Measurements from ENCODE around the gene TMEM43.

DNA sequence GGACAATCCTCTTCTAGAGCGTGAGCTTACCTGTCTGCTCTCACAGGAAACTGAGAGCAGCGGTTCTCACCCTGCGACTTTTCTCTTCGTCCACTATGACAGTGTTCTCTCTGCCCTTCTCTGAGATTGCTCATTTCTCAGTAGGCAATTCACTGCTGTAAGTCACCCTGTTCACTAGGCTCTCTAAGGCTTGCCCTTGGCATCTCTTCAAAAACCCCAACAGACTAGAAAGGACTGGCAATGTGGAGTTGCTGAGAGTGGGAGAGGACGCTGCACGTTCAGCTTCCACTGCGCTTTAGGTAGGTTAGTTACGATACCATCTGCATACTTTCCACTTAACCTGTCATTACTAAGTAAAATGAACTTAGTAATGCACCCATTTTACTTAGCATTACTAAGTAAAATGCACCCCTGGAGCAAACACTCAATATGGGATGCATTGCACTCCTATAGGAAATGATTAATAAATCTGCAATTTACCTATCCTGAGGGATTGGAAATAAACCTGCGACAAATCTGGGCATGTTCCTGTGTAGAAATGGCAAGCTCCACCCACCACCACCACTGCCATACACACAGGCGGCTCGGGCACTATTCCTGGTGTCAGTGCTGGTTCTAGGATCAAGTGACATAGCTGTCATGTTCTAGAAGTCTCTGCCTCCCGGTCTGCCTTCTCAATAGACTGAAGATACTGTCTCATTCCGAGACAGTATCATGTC is 32.1 kb downstream of the TMEM43 start:
- TF ChIP-seq, protein P1, sequence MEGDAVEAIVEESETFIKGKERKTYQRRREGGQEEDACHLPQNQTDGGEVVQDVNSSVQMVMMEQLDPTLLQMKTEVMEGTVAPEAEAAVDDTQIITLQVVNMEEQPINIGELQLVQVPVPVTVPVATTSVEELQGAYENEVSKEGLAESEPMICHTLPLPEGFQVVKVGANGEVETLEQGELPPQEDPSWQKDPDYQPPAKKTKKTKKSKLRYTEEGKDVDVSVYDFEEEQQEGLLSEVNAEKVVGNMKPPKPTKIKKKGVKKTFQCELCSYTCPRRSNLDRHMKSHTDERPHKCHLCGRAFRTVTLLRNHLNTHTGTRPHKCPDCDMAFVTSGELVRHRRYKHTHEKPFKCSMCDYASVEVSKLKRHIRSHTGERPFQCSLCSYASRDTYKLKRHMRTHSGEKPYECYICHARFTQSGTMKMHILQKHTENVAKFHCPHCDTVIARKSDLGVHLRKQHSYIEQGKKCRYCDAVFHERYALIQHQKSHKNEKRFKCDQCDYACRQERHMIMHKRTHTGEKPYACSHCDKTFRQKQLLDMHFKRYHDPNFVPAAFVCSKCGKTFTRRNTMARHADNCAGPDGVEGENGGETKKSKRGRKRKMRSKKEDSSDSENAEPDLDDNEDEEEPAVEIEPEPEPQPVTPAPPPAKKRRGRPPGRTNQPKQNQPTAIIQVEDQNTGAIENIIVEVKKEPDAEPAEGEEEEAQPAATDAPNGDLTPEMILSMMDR (IDR thresholded peaks at IDR 0.05; ENCODE audit: low read length), result no peak
- TF ChIP-seq EZH2 (IDR thresholded peaks at IDR 0.05; ENCODE audit: borderline replicate concordance, low read length), result no peak

Measured in OCI-LY1 (cell line).